H9 (cell line): ENCODE measurements around the gene UBASH3A. TPM values are rescaled to one million over a fixed set of nuclear protein-coding genes. Genes with fewer than 3 reads are reported as not detected.

Experiments
- DNase-seq: peaks from one replicate; pipeline ENCODE4 v3.0.0-alpha.2; 2017
- H2AFZ ChIP-seq: one replicate; pipeline ENCODE4 v1.6.1; 2013; ENCODE audit warnings: mild to moderate bottlenecking, low read length, control low read depth, moderate library complexity
- H2AK5ac ChIP-seq: 2 replicates; pipeline ENCODE4 v1.6.1; 2013; ENCODE audit warnings: low read length, control low read depth, mixed read lengths; ENCODE audit not compliant: insufficient read length
- H2BK120ac ChIP-seq: one replicate; pipeline ENCODE4 v1.6.1; 2013; ENCODE audit warnings: low read depth, mild to moderate bottlenecking, low read length, control low read depth, inconsistent platforms; ENCODE audit not compliant: poor library complexity, severe bottlenecking
- H2BK12ac ChIP-seq: 2 replicates; pipeline ENCODE4 v1.6.1; 2013; ENCODE audit warnings: low read length, control low read depth, mixed read lengths, low read depth; ENCODE audit not compliant: insufficient read length
- H2BK15ac ChIP-seq: 2 replicates; pipeline ENCODE4 v1.6.1; 2013; ENCODE audit warnings: low read depth, low read length, control low read depth
- H2BK20ac ChIP-seq: one replicate; pipeline ENCODE4 v1.6.1; 2013; ENCODE audit warnings: low read depth, mild to moderate bottlenecking, low read length, control low read depth, inconsistent platforms; ENCODE audit not compliant: poor library complexity, severe bottlenecking
- H2BK5ac ChIP-seq: 2 replicates; pipeline ENCODE4 v1.6.1; 2013; ENCODE audit warnings: low read length, control low read depth, mixed read lengths; ENCODE audit not compliant: insufficient read length
- H3K14ac ChIP-seq: 2 replicates; pipeline ENCODE4 v1.6.1; 2013; ENCODE audit warnings: low read length, control low read depth; ENCODE audit not compliant: insufficient read depth
- H3K18ac ChIP-seq: 2 replicates; pipeline ENCODE4 v1.6.1; 2013; ENCODE audit warnings: low read depth, mild to moderate bottlenecking, mixed read lengths, low read length, control low read depth; ENCODE audit not compliant: insufficient read length
- H3K23ac ChIP-seq: 2 replicates; pipeline ENCODE4 v1.6.1; 2013; ENCODE audit warnings: low read length, control low read depth, mixed read lengths, low read depth; ENCODE audit not compliant: insufficient read length
- H3K23me2 ChIP-seq: 2 replicates; pipeline ENCODE4 v1.6.1; 2013; ENCODE audit warnings: low read depth, mild to moderate bottlenecking, mixed read lengths, low read length, control low read depth; ENCODE audit not compliant: insufficient read length, poor library complexity, severe bottlenecking
- H3K27ac ChIP-seq: 2 replicates; pipeline ENCODE4 v1.5.1; 2013; ENCODE audit warnings: low read length, control low read depth, mixed read lengths, low read depth; ENCODE audit not compliant: insufficient read length
- H3K27me3 ChIP-seq: 2 replicates; pipeline ENCODE4 v1.6.1; 2013; ENCODE audit warnings: low read length, control low read depth, inconsistent platforms; ENCODE audit not compliant: insufficient read depth
- H3K4ac ChIP-seq: 2 replicates; pipeline ENCODE4 v1.6.1; 2013; ENCODE audit warnings: low read depth, mild to moderate bottlenecking, control low read depth, inconsistent platforms, low read length, moderate library complexity
- H3K4me1 ChIP-seq: 2 replicates; pipeline ENCODE4 v1.6.1; 2013; ENCODE audit warnings: low read length, control low read depth, inconsistent platforms; ENCODE audit not compliant: insufficient read depth
- H3K4me2 ChIP-seq: 2 replicates; pipeline ENCODE4 v1.6.1; 2013; ENCODE audit warnings: low read length, control low read depth, mixed read lengths; ENCODE audit not compliant: insufficient read length, insufficient read depth
- H3K56ac ChIP-seq: 2 replicates; pipeline ENCODE4 v1.6.1; 2013; ENCODE audit warnings: low read depth, mild to moderate bottlenecking, mixed read lengths, low read length, control low read depth; ENCODE audit not compliant: insufficient read length
- H3K79me1 ChIP-seq: 2 replicates; pipeline ENCODE4 v1.6.1; 2013; ENCODE audit warnings: low read depth, mild to moderate bottlenecking, moderate library complexity, low read length, control low read depth, inconsistent platforms; ENCODE audit not compliant: insufficient read depth, poor library complexity, severe bottlenecking
- H3K79me2 ChIP-seq: 2 replicates; pipeline ENCODE4 v1.6.1; 2013; ENCODE audit warnings: low read length, control low read depth, inconsistent platforms; ENCODE audit not compliant: insufficient read depth
- H3K9ac ChIP-seq: 2 replicates; pipeline ENCODE4 v1.6.1; 2013; ENCODE audit warnings: low read length, control low read depth, mixed read lengths; ENCODE audit not compliant: insufficient read length; ENCODE audit errors: extremely low read depth
- H3K9me3 ChIP-seq: one replicate; pipeline ENCODE4 v1.6.1; 2013; ENCODE audit warnings: low read depth, low read length, inconsistent platforms; ENCODE audit not compliant: control insufficient read depth
- H3T11ph ChIP-seq: one replicate; pipeline ENCODE4 v1.6.1; 2013; ENCODE audit warnings: mild to moderate bottlenecking, low read length, control low read depth, inconsistent platforms
- H4K20me1 ChIP-seq: one replicate; pipeline ENCODE4 v1.6.1; 2013; ENCODE audit not compliant: control insufficient read depth, insufficient read length, insufficient read depth
- H4K5ac ChIP-seq: 2 replicates; pipeline ENCODE4 v1.6.1; 2013; ENCODE audit warnings: low read depth, mild to moderate bottlenecking, mixed read lengths, low read length, control low read depth; ENCODE audit not compliant: insufficient read length
- H4K8ac ChIP-seq: replicated peaks from 2 replicates; pipeline ENCODE4 v1.6.1; 2013; ENCODE audit warnings: low read length, control low read depth, mixed read lengths, low read depth; ENCODE audit not compliant: insufficient read length
- H4K91ac ChIP-seq: 2 replicates; pipeline ENCODE4 v1.6.1; 2013; ENCODE audit warnings: low read depth, mild to moderate bottlenecking, moderate library complexity, mixed read lengths, low read length, control low read depth; ENCODE audit not compliant: insufficient read length
- H3K27ac Mint-ChIP-seq, 3 experiments: 2 replicates in 2 of 3; 3 replicates in 1 of 3; pipeline ENCODE4 v1.8.0; 2020 to 2021; ENCODE audit warnings: mixed read lengths in 3 of 3, mild to moderate bottlenecking in 1 of 3, moderate library complexity in 1 of 3
- H3K27me3 Mint-ChIP-seq: 2 replicates; pipeline ENCODE4 v1.8.0; 2021; ENCODE audit warnings: low read depth, mild to moderate bottlenecking, moderate library complexity, mixed read lengths
- H3K36me3 Mint-ChIP-seq, 3 experiments: 2 replicates in 2 of 3; 3 replicates in 1 of 3; pipeline ENCODE4 v1.8.0; 2020 to 2021; ENCODE audit warnings: low read depth in 3 of 3, mixed read lengths in 3 of 3; ENCODE audit not compliant: insufficient read depth in 1 of 3
- H3K4me1 Mint-ChIP-seq, 2 experiments: 2 replicates each; pipeline ENCODE4 v1.8.0; 2020; ENCODE audit warnings: mixed read lengths in 2 of 2
- H3K4me3 Mint-ChIP-seq, 2 experiments: 2 replicates in 1 of 2; 3 replicates in 1 of 2; pipeline ENCODE4 v1.8.0; 2020 to 2021; ENCODE audit warnings: mild to moderate bottlenecking in 2 of 2, mixed read lengths in 2 of 2, moderate library complexity in 1 of 2
- H3K9me3 Mint-ChIP-seq, 2 experiments: 2 replicates in 1 of 2; 3 replicates in 1 of 2; pipeline ENCODE4 v1.8.0; 2020; ENCODE audit warnings: mild to moderate bottlenecking in 2 of 2, mixed read lengths in 2 of 2, moderate library complexity in 1 of 2
- WGBS: extraction: QIAGEN DNeasy Blood & Tissue Kit; methylation state at CpG from one replicate; pipeline ENCODE4 v1.1.7; 2013; ENCODE audit warnings: missing lambda C conversion rate, low lambda C conversion rate, mixed read lengths; ENCODE audit not compliant: insufficient read length; ENCODE audit errors: extremely low coverage; 5-methylcytosine and 5-hydroxymethylcytosine counted together
- total RNA-seq: library from RNA; stranded (reverse); gene quantifications from 2 replicates; pipeline ENCODE4 v1.2.1, GENCODE V29; 2021
- TF ChIP-seq, protein P1 (sequence below): fragments of 200-600 bp; sonication (generic); conservative IDR thresholded peaks from 3 replicates; pipeline ENCODE4 v1.8.0; 2021; ENCODE audit warnings: antibody characterized with exemption, mild to moderate bottlenecking

Gene UBASH3A
- total RNA-seq, 1 experiment from 2014 or later = not detected

DNA sequence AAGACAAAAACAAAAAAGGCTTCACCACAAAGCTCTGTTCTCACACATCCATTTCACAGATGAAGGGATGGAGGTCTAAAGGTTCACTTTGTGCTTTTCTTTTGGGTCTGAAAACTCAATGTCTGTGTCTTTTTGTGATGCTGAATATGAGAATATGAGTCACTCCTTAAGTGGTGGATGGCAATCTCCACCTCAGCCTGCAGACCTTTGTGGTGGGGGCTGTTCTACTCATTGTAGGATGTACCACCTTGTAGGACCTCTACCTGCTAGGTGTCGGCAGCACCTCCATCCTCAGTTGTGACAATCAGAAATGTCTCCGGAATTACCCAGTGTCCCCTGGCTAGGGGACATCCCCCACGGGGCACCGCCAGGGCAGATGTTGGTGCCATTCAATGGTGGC lies 42.8 kb downstream of the UBASH3A start:
- H3K27me3 Mint-ChIP-seq = peaks cover 18% of the 10 kb centered on the region
- no peak for DNase-seq
- Histone ChIP-seq H3K9ac (no peak overlapping the region), H2AFZ (no peak overlapping the region), H4K8ac (no peak overlapping the region), H4K5ac (no peak overlapping the region), H2BK15ac (no peak overlapping the region), H3K27ac (no peak overlapping the region), H3K14ac (no peak overlapping the region), H3K4ac (no peak overlapping the region), H3K56ac (no peak overlapping the region), H3K4me2 (no peak overlapping the region), H2AK5ac (no peak overlapping the region), H2BK5ac (no peak overlapping the region), H3T11ph (no peak overlapping the region), H3K9me3 (no peaks in the 10 kb centered on the region), H3K27me3 (no peaks in the 10 kb centered on the region), H3K79me2 (no peaks in the 10 kb centered on the region), H3K23ac (no peak overlapping the region), H3K79me1 (no peaks in the 10 kb centered on the region), H4K20me1 (no peaks in the 10 kb centered on the region), H3K4me1 (no peaks in the 10 kb centered on the region), H3K23me2 (no peaks in the 10 kb centered on the region), H2BK120ac (no peak overlapping the region), H3K18ac (no peak overlapping the region), H2BK12ac (no peak overlapping the region), H4K91ac (no peak overlapping the region), H2BK20ac (no peak overlapping the region)
- H3K36me3 Mint-ChIP-seq = no peaks in the 10 kb centered on the region
- peaks cover 11 to 19% of the 10 kb centered on the region in 2 experiments for H3K4me1 Mint-ChIP-seq
- TF ChIP-seq, protein P1, sequence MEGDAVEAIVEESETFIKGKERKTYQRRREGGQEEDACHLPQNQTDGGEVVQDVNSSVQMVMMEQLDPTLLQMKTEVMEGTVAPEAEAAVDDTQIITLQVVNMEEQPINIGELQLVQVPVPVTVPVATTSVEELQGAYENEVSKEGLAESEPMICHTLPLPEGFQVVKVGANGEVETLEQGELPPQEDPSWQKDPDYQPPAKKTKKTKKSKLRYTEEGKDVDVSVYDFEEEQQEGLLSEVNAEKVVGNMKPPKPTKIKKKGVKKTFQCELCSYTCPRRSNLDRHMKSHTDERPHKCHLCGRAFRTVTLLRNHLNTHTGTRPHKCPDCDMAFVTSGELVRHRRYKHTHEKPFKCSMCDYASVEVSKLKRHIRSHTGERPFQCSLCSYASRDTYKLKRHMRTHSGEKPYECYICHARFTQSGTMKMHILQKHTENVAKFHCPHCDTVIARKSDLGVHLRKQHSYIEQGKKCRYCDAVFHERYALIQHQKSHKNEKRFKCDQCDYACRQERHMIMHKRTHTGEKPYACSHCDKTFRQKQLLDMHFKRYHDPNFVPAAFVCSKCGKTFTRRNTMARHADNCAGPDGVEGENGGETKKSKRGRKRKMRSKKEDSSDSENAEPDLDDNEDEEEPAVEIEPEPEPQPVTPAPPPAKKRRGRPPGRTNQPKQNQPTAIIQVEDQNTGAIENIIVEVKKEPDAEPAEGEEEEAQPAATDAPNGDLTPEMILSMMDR = no peak
- no CpG with 5 or more reads among the region's 4 CpGs for WGBS
- H3K9me3 Mint-ChIP-seq = no peaks in the 10 kb centered on the region; a peak in 1 of 5 replicates
- H3K27ac Mint-ChIP-seq = peak overlapping the region in 1 of 3 experiments; percentile 53; a peak in 1 of 7 replicates
- no peak overlapping the region for H3K4me3 Mint-ChIP-seq
